Caco-2 (cell line): ENCODE data around the gene UBN1. TPM values are rescaled to one million over a fixed set of nuclear protein-coding genes. Genes with fewer than 3 reads are reported as not detected.

Experiments used
- BruUV-seq: library from RNA; stranded (reverse); fragments of 400-500 nt; replicated peaks from 2 replicates; lab custom pipeline; 2021; lab: Mats Ljungman, UMichigan
- CTCF ChIA-PET: fragments of 300-600 bp; sonication (Branson Sonifier 250); formaldehyde crosslinking; loops from one replicate; lab custom pipeline; 2022; ENCODE audit warnings: antibody characterized with exemption; lab: Charles Lee
- POLR2A ChIA-PET: fragments of 300-600 bp; sonication (Branson Sonifier 250); formaldehyde crosslinking; loops from one replicate; lab custom pipeline; 2022; ENCODE audit warnings: antibody characterized with exemption; lab: Charles Lee
- DNase-seq, 2 experiments: peaks; one replicate each; pipeline versions ENCODE4 v3.0.0 to v3.0.0-alpha.2; 2020 to 2022
- H3K27me3 ChIP-seq: replicated peaks from 2 replicates; pipeline ENCODE4 v1.6.0; 2011; ENCODE audit warnings: low read length; ENCODE audit not compliant: control insufficient read depth, insufficient read depth
- H3K36me3 ChIP-seq: 2 replicates; pipeline ENCODE4 v1.5.1; 2011; ENCODE audit warnings: low read length; ENCODE audit not compliant: control insufficient read depth, insufficient read depth
- H3K4me1 ChIP-seq: fragments of 250-450 bp; sonication (Bioruptor Pico); 2 replicates; pipeline ENCODE4 v1.5.1; 2020; ENCODE audit warnings: mild to moderate bottlenecking
- H3K4me3 ChIP-seq: 2 replicates; pipeline ENCODE4 v1.5.1; 2011; ENCODE audit warnings: low read depth, mild to moderate bottlenecking, control low read depth, low read length
- H3K9me3 ChIP-seq: fragments of 250-450 bp; sonication (Bioruptor Pico); 2 replicates; pipeline ENCODE4 v1.5.1; 2020; ENCODE audit warnings: mild to moderate bottlenecking, moderate library complexity
- H3K27ac Mint-ChIP-seq: one replicate; pipeline ENCODE4 v1.8.0; 2022; ENCODE audit warnings: mixed read lengths; ENCODE audit not compliant: unreplicated experiment
- H3K27me3 Mint-ChIP-seq: one replicate; pipeline ENCODE4 v1.8.0; 2022; ENCODE audit warnings: mixed read lengths; ENCODE audit not compliant: insufficient read depth, unreplicated experiment
- H3K36me3 Mint-ChIP-seq: one replicate; pipeline ENCODE4 v1.8.0; 2022; ENCODE audit warnings: mild to moderate bottlenecking, mixed read lengths; ENCODE audit not compliant: insufficient read depth, unreplicated experiment
- H3K4me1 Mint-ChIP-seq: one replicate; pipeline ENCODE4 v1.8.0; 2022; ENCODE audit warnings: low read depth, mixed read lengths; ENCODE audit not compliant: unreplicated experiment
- H3K4me3 Mint-ChIP-seq: one replicate; pipeline ENCODE4 v1.8.0; 2022; ENCODE audit warnings: mild to moderate bottlenecking, moderate library complexity, mixed read lengths; ENCODE audit not compliant: unreplicated experiment
- H3K9me3 Mint-ChIP-seq: one replicate; pipeline ENCODE4 v1.8.0; 2022; ENCODE audit warnings: mixed read lengths; ENCODE audit not compliant: unreplicated experiment
- intact Hi-C: fragments of 100-400 bp; cut with micrococcal nuclease; formaldehyde crosslinking; loops from one replicate; pipeline ENCODE4 v1.10.0; 2022; ENCODE audit not compliant: unreplicated experiment
- total RNA-seq: library from RNA; stranded (reverse); gene quantifications from 2 replicates; pipeline ENCODE4 v1.2.3, GENCODE V29; 2022
- TF ChIP-seq, protein P1 (sequence below), 2 experiments: fragments of 200-600 bp in 1 of 2; IDR thresholded peaks; 1 replicate in 1 of 2; 2 replicates in 1 of 2; pipeline versions ENCODE4 v1.5.1 to v1.8.0; 2011 to 2022; ENCODE audit warnings: antibody characterized with exemption in 1 of 2, control low read depth in 1 of 2, inconsistent platforms in 1 of 2, low read depth in 1 of 2, low read length in 1 of 2, mild to moderate bottlenecking in 1 of 2, moderate library complexity in 1 of 2; ENCODE audit not compliant: insufficient read depth in 1 of 2, severe bottlenecking in 1 of 2, unreplicated experiment in 1 of 2

Gene UBN1
- total RNA-seq, 1 experiment from 2014 or later, result 31.5 TPM

DNA sequence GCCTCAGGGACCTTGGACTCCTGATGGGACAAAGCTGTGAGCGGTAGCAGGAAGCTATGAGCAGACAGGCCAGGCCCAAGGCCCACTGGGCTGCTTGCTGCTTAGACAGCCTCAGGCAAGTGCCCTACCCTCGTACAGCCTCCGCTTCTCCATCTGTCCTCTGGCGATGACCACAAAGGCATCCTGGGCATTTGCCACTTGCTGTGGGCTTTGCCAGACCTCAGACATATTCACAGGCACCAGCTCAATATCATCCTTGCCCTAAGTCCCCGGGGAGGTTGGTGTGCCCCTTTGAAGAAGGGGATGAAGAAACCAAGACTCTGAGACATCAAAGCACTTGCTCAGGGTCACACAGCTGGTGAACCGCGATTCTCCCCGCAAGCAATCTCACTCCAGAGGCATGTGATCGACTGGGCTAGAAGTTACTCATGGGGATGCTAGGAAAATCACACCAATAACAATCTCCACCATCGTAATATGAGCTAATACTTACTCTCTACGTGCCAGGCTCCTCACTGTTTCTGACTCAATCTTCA, 68.0 kb downstream of the UBN1 start:
- BruUV-seq, result no TSS peak
- peak overlapping the region; percentile 25 for H3K27ac Mint-ChIP-seq
- H3K4me1 Mint-ChIP-seq, result peaks cover 25% of the 10 kb centered on the region
- intact Hi-C loops, result no loop called here
- H3K36me3 ChIP-seq, result no peaks in the 10 kb centered on the region
- H3K4me1 ChIP-seq, result peaks cover 45% of the 10 kb centered on the region
- no peak overlapping the region for H3K4me3 ChIP-seq
- peaks cover 39% of the 10 kb centered on the region for H3K36me3 Mint-ChIP-seq
- TF ChIP-seq, protein P1, sequence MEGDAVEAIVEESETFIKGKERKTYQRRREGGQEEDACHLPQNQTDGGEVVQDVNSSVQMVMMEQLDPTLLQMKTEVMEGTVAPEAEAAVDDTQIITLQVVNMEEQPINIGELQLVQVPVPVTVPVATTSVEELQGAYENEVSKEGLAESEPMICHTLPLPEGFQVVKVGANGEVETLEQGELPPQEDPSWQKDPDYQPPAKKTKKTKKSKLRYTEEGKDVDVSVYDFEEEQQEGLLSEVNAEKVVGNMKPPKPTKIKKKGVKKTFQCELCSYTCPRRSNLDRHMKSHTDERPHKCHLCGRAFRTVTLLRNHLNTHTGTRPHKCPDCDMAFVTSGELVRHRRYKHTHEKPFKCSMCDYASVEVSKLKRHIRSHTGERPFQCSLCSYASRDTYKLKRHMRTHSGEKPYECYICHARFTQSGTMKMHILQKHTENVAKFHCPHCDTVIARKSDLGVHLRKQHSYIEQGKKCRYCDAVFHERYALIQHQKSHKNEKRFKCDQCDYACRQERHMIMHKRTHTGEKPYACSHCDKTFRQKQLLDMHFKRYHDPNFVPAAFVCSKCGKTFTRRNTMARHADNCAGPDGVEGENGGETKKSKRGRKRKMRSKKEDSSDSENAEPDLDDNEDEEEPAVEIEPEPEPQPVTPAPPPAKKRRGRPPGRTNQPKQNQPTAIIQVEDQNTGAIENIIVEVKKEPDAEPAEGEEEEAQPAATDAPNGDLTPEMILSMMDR (IDR thresholded peaks at IDR 0.05; ENCODE audit: insufficient read depth in 1 of 2, low read depth in 1 of 2, low read length in 1 of 2, severe bottlenecking in 1 of 2, unreplicated experiment in 1 of 2), result no peak
- no peaks in the 10 kb centered on the region for H3K27me3 Mint-ChIP-seq
- ChIA-PET CTCF (no interaction called here), POLR2A (interaction anchor here (0.5 kb wide), 1 partner anchor 21 kb away, joined by 3 read pairs; no protein-coding TSS in a partner anchor)
- no peak for DNase-seq
- no peak overlapping the region for H3K4me3 Mint-ChIP-seq
- no peaks in the 10 kb centered on the region for H3K9me3 ChIP-seq
- H3K9me3 Mint-ChIP-seq, result no peaks in the 10 kb centered on the region
- H3K27me3 ChIP-seq, result no peaks in the 10 kb centered on the region

DNA sequence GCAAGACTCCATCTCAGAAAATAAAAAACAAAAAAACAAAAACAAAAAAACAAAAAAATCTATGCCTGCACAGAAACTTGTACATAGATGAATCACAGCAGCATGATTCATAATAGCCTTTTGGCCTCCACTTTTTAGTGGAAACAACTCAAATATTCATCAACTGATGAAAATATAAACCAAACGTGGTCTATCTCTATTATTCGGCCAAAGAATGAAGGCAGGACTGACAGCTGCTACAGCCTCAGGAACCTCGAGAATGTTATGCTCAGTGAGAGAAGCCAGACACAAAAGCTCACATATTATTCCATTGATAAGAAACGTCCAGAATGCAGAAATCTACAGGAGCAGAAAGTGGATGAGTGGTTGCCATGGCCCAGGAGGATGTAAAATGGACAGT, 69.8 kb downstream of the UBN1 start:
- H3K4me3 ChIP-seq, result no peak overlapping the region
- no peak for DNase-seq
- H3K27me3 Mint-ChIP-seq, result no peaks in the 10 kb centered on the region
- H3K36me3 Mint-ChIP-seq, result peaks cover 25% of the 10 kb centered on the region
- H3K27ac Mint-ChIP-seq, result peak overlapping the region; percentile 95
- CTCF ChIA-PET, result no interaction called here
- H3K9me3 ChIP-seq, result no peaks in the 10 kb centered on the region
- no peaks in the 10 kb centered on the region for H3K9me3 Mint-ChIP-seq
- TF ChIP-seq, protein P1 (IDR thresholded peaks at IDR 0.05; ENCODE audit: insufficient read depth in 1 of 2, low read depth in 1 of 2, low read length in 1 of 2, severe bottlenecking in 1 of 2, unreplicated experiment in 1 of 2), result no peak
- intact Hi-C loops, result no loop called here
- BruUV-seq, result no TSS peak
- H3K4me3 Mint-ChIP-seq, result no peak overlapping the region
- peaks cover 16% of the 10 kb centered on the region for H3K4me1 Mint-ChIP-seq
- H3K27me3 ChIP-seq, result no peaks in the 10 kb centered on the region
- POLR2A ChIA-PET, result no interaction called here
- peaks cover 38% of the 10 kb centered on the region for H3K4me1 ChIP-seq
- H3K36me3 ChIP-seq, result no peaks in the 10 kb centered on the region

DNA sequence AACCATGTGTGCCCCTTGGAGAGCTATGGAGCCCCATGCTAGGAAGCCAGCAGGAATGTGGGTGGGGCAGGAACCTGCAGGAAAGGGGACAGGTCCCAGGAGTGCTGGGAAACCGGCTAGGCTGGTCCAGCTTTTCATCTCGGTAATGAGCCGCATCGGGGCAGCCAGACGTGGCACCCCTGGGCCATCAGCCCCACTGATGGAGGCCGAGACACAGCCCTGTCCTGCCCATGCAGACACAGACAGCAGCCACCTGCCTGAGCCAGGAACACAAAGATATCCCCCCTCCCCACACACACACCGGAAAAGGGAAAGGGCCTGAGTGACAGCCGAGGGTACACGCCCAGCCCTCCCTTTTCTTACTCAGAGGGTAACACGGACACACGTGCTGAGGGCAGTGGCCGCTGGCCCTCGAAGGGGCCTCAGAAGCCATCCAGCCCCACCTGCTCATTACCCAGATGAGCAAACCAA, 71.5 kb downstream of the UBN1 start:
- no TSS peak for BruUV-seq
- Histone ChIP-seq H3K9me3 (no peaks in the 10 kb centered on the region), H3K4me1 (peaks cover 43% of the 10 kb centered on the region), H3K27me3 (no peaks in the 10 kb centered on the region), H3K36me3 (no peaks in the 10 kb centered on the region; the same call in 1 of the 2 replicates), H3K4me3 (no peak overlapping the region)
- intact Hi-C loops, result loop anchor here (2.0 kb wide), 2 partner anchors 18 to 38 kb away; partner anchors contain the start of gene PPL
- H3K27me3 Mint-ChIP-seq, result no peaks in the 10 kb centered on the region
- peak; percentile 89 to 91 for DNase-seq
- peaks cover 12% of the 10 kb centered on the region for H3K4me1 Mint-ChIP-seq
- POLR2A ChIA-PET, result interaction anchor here (1.0 to 1.3 kb wide), 2 partner anchors 18 to 185 kb away, joined by 3 to 11 read pairs; partner anchors contain the start of genes ANKS3, DNAAF8 and PPL
- H3K36me3 Mint-ChIP-seq, result peaks cover 16% of the 10 kb centered on the region
- H3K27ac Mint-ChIP-seq, result peak overlapping the region; percentile 95
- H3K4me3 Mint-ChIP-seq, result peak overlapping the region; percentile 45
- CTCF ChIA-PET, result interaction anchor here (0.8 to 1.3 kb wide), 4 partner anchors 18 to 185 kb away, joined by 3 to 7 read pairs (median 4); partner anchors contain the start of genes ANKS3, DNAAF8, PPL and SEC14L5
- H3K9me3 Mint-ChIP-seq, result no peaks in the 10 kb centered on the region
- TF ChIP-seq, protein P1 (IDR thresholded peaks at IDR 0.05; ENCODE audit: insufficient read depth in 1 of 2, low read depth in 1 of 2, low read length in 1 of 2, severe bottlenecking in 1 of 2, unreplicated experiment in 1 of 2), result no peak
